ENCODE results near the gene BEX1. TPM values are rescaled to one million over a fixed set of nuclear protein-coding genes. Genes with fewer than 3 reads are reported as not detected.
"Not testable (repeated sequence)": the region's sequence is repeated elsewhere in the genome, so short reads cannot be mapped to it uniquely, and the experiment has no call there.

The BEX1 gene
- total RNA-seq, 1 donor from 2014 or later = 13.7 TPM

GRCh38 chrX:103056902-103057301 lies 7.1 kb downstream of the BEX1 start:
- no peak overlapping the region for H3K4me3 ChIP-seq (ENCODE audit: low read depth, low read length)
- no peak for TF ChIP-seq CTCF (conservative IDR thresholded peaks at IDR 0.05; ENCODE audit: low read depth, low read length)
- DNase-seq (ENCODE audit: low read depth) = no peak

GRCh38 chrX:103052625-103053024 lies 11.3 kb downstream of the BEX1 start:
- no peak for DNase-seq (ENCODE audit: low read depth)
- no peak for TF ChIP-seq CTCF (conservative IDR thresholded peaks at IDR 0.05; ENCODE audit: low read depth, low read length)
- no peak overlapping the region for H3K4me3 ChIP-seq (ENCODE audit: low read depth, low read length)

- no peak for TF ChIP-seq CTCF (conservative IDR thresholded peaks at IDR 0.05; ENCODE audit: low read depth, low read length)
- no peak for DNase-seq (ENCODE audit: low read depth)
- no peak overlapping the region for H3K4me3 ChIP-seq (ENCODE audit: low read depth, low read length)
Observed at GRCh38 chrX:103051260-103051789, 12.6 kb downstream of the BEX1 start.

- DNase-seq (ENCODE audit: low read depth); H3K4me3 ChIP-seq (ENCODE audit: low read depth, low read length): not testable (repeated sequence)
Observed at GRCh38 chrX:103033371-103033770, 30.6 kb downstream of the BEX1 start.

- DNase-seq (ENCODE audit: low read depth) = no peak
- no peak for TF ChIP-seq CTCF (conservative IDR thresholded peaks at IDR 0.05; ENCODE audit: low read depth, low read length)
- no peak overlapping the region for H3K4me3 ChIP-seq (ENCODE audit: low read depth, low read length)
Observed at GRCh38 chrX:103017542-103017941, 46.4 kb downstream of the BEX1 start.

GRCh38 chrX:103012945-103013344 lies 51.0 kb downstream of the BEX1 start:
- TF ChIP-seq CTCF (conservative IDR thresholded peaks at IDR 0.05; ENCODE audit: low read depth, low read length) = no peak
- DNase-seq (ENCODE audit: low read depth) = no peak
- H3K4me3 ChIP-seq (ENCODE audit: low read depth, low read length) = no peak overlapping the region

Other genes starting within 250 kb of the BEX1 start
- not detected in 2 replicates for gene RAB40AL, start 126.9 kb downstream of the BEX1 start, total RNA-seq
- gene NXF3, start 29.0 kb upstream of the BEX1 start, total RNA-seq = not detected in 2 replicates
- gene BEX4, start 150.9 kb upstream of the BEX1 start, total RNA-seq = 34.2 and 46.4 TPM in 2 replicates
- gene TCEAL8, start 191.0 kb upstream of the BEX1 start, total RNA-seq = 68.1 and 92.6 TPM in 2 replicates
- gene TCEAL5, start 212.6 kb upstream of the BEX1 start, total RNA-seq = 0.22 TPM in 1 of 2 replicates, not detected in the other
- gene BEX2, start 246.8 kb upstream of the BEX1 start, total RNA-seq = 9.0 and 19.0 TPM in 2 replicates

All from epithelial cell of proximal tubule (primary cell).